Duodenal mucosa (tissue), 2 donors: ENCODE data around the gene MBD4.

ENCODE experiments used
- H3K27ac ChIP-seq: one replicate; pipeline ENCODE4 v1.7.0; 2013; ENCODE audit warnings: low read depth, low read length
- H3K27me3 ChIP-seq, 2 donors: one replicate each; pipeline ENCODE4 v1.7.0; 2013; ENCODE audit warnings: low read length in 2 of 2, control low read depth in 1 of 2; ENCODE audit not compliant: insufficient read depth in 2 of 2, control insufficient read depth in 1 of 2
- H3K36me3 ChIP-seq, 2 donors: one replicate each; pipeline ENCODE4 v1.7.0; 2013; ENCODE audit warnings: low read length in 2 of 2, control low read depth in 1 of 2; ENCODE audit not compliant: insufficient read depth in 2 of 2, control insufficient read depth in 1 of 2
- H3K4me1 ChIP-seq, 2 donors: one replicate each; pipeline ENCODE4 v1.7.0; 2013; ENCODE audit warnings: low read length in 2 of 2, control low read depth in 1 of 2; ENCODE audit not compliant: insufficient read depth in 2 of 2, control insufficient read depth in 1 of 2
- H3K4me3 ChIP-seq, 2 donors: one replicate each; pipeline ENCODE4 v1.7.0; 2013; ENCODE audit warnings: low read length in 2 of 2, low read depth in 1 of 2
- H3K9ac ChIP-seq, 2 donors: one replicate each; pipeline ENCODE4 v1.7.0; 2013; ENCODE audit warnings: low read length in 2 of 2, low read depth in 1 of 2
- H3K9me3 ChIP-seq, 2 donors: one replicate each; pipeline ENCODE4 v1.7.0; 2013; ENCODE audit warnings: low read length in 2 of 2, control low read depth in 1 of 2; ENCODE audit not compliant: control insufficient read depth in 1 of 2

Gene MBD4

GRCh38 chr3:129463716-129464115 lies 24.0 kb upstream of the MBD4 start:
- Histone ChIP-seq H3K36me3 (peaks cover 13 to 14% of the 10 kb centered on the region in 2 donors), H3K9ac (no peak overlapping the region), H3K27me3 (no peaks in the 10 kb centered on the region), H3K27ac (no peak overlapping the region), H3K4me3 (no peak overlapping the region), H3K9me3 (no peaks in the 10 kb centered on the region), H3K4me1 (peaks cover 9 to 19% of the 10 kb centered on the region in 2 donors)

GRCh38 chr3:129463094-129463493 lies 23.3 kb upstream of the MBD4 start:
- peaks cover 14 to 16% of the 10 kb centered on the region in 2 donors for H3K36me3 ChIP-seq
- no peak overlapping the region for H3K27ac ChIP-seq
- H3K27me3 ChIP-seq = no peaks in the 10 kb centered on the region
- no peaks in the 10 kb centered on the region for H3K9me3 ChIP-seq
- no peak overlapping the region for H3K9ac ChIP-seq
- H3K4me3 ChIP-seq = no peak overlapping the region
- H3K4me1 ChIP-seq = peaks cover 3 to 12% of the 10 kb centered on the region in 2 donors

GRCh38 chr3:129462361-129462968 lies 22.7 kb upstream of the MBD4 start:
- peaks cover 0 to 6% of the 10 kb centered on the region in 2 donors for H3K4me1 ChIP-seq
- no peak overlapping the region for H3K27ac ChIP-seq
- H3K4me3 ChIP-seq = no peak overlapping the region
- H3K9me3 ChIP-seq = no peaks in the 10 kb centered on the region
- H3K9ac ChIP-seq = no peak overlapping the region
- peaks cover 14 to 16% of the 10 kb centered on the region in 2 donors for H3K36me3 ChIP-seq
- H3K27me3 ChIP-seq = no peaks in the 10 kb centered on the region

- peaks cover 0 to 5% of the 10 kb centered on the region in 2 donors for H3K4me1 ChIP-seq
- H3K4me3 ChIP-seq = no peak overlapping the region
- no peak overlapping the region for H3K27ac ChIP-seq
- H3K9me3 ChIP-seq = no peaks in the 10 kb centered on the region
- H3K27me3 ChIP-seq = no peaks in the 10 kb centered on the region
- no peak overlapping the region for H3K9ac ChIP-seq
- peaks cover 14 to 16% of the 10 kb centered on the region in 2 donors for H3K36me3 ChIP-seq
Measured at GRCh38 chr3:129461461-129462146, 21.9 kb upstream of the MBD4 start.

- Histone ChIP-seq H3K27me3 (no peaks in the 10 kb centered on the region), H3K4me1 (peaks cover 0 to 5% of the 10 kb centered on the region in 2 donors), H3K36me3 (peaks cover 14 to 16% of the 10 kb centered on the region in 2 donors), H3K9ac (no peak overlapping the region), H3K27ac (no peak overlapping the region), H3K4me3 (no peak overlapping the region), H3K9me3 (no peaks in the 10 kb centered on the region)
Measured at GRCh38 chr3:129461022-129461421, 21.3 kb upstream of the MBD4 start.

GRCh38 chr3:129460572-129460971 lies 20.8 kb upstream of the MBD4 start:
- H3K27ac ChIP-seq = no peak overlapping the region
- H3K9ac ChIP-seq = no peak overlapping the region

GRCh38 chr3:129460155-129460554 lies 20.4 kb upstream of the MBD4 start:
- Histone ChIP-seq H3K9ac (no peak overlapping the region), H3K27me3 (no peaks in the 10 kb centered on the region), H3K4me3 (no peak overlapping the region), H3K27ac (no peak overlapping the region), H3K36me3 (peaks cover 14 to 16% of the 10 kb centered on the region in 2 donors), H3K9me3 (no peaks in the 10 kb centered on the region), H3K4me1 (peaks cover 0 to 5% of the 10 kb centered on the region in 2 donors)

More at GRCh38 chr3:129460572-129460971, 20.8 kb upstream of the MBD4 start:
- Histone ChIP-seq H3K4me1 (peaks cover 0 to 5% of the 10 kb centered on the region in 2 donors), H3K9me3 (no peaks in the 10 kb centered on the region), H3K36me3 (peaks cover 14 to 16% of the 10 kb centered on the region in 2 donors), H3K27me3 (no peaks in the 10 kb centered on the region), H3K4me3 (no peak overlapping the region)

GRCh38 chr3:129453732-129454131 lies 14.0 kb upstream of the MBD4 start:
- Histone ChIP-seq H3K36me3 (peaks cover 0 to 7% of the 10 kb centered on the region in 2 donors), H3K9me3 (no peaks in the 10 kb centered on the region), H3K27ac (no peak overlapping the region)

GRCh38 chr3:129449279-129450115 lies 9.7 kb upstream of the MBD4 start:
- Histone ChIP-seq H3K36me3 (no peaks in the 10 kb centered on the region), H3K27ac (no peak overlapping the region), H3K9ac (no peak overlapping the region), H3K4me3 (no peak overlapping the region), H3K27me3 (no peaks in the 10 kb centered on the region), H3K9me3 (no peaks in the 10 kb centered on the region), H3K4me1 (no peaks in the 10 kb centered on the region)

More at GRCh38 chr3:129453732-129454131, 14.0 kb upstream of the MBD4 start:
- H3K9ac ChIP-seq = no peak overlapping the region
- H3K27me3 ChIP-seq = no peaks in the 10 kb centered on the region
- no peaks in the 10 kb centered on the region for H3K4me1 ChIP-seq
- H3K4me3 ChIP-seq = no peak overlapping the region
